Dedifferentiated amniotic fluid mesenchymal stem cell (primary cell): ENCODE results near the gene RAPGEF6.
A peak's percentile ranks its signal among the peaks of the same experiment; 100 is the strongest.
"Not testable (repeated sequence)": the region's sequence is repeated elsewhere in the genome, so short reads cannot be mapped to it uniquely, and the experiment has no call there.

Experiments
- DNase-seq: peaks from one replicate; pipeline ENCODE4 v3.0.0-alpha.2; 2016; ENCODE audit errors: extremely low spot score

Gene RAPGEF6

DNA sequence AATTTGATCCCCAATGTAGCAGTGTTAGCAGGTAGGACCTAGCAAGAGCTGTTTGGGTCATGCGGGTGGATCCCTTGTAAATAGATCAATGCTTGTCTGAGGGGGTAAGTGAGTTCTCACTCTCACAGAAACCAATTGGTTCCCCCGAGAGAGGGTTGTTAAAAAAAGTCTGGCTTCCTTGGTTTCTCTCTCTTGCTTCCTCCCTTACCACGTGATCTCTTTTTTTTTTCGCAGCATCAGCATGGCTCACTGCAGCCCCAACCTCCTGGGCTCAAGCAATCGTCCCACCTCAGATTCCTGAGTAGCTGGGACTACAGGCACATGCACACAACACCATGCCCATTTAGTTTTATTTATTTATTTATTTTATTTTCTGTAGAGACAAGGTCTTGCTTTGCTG lies 26.4 kb downstream of the RAPGEF6 start:
- DNase-seq = no peak

DNA sequence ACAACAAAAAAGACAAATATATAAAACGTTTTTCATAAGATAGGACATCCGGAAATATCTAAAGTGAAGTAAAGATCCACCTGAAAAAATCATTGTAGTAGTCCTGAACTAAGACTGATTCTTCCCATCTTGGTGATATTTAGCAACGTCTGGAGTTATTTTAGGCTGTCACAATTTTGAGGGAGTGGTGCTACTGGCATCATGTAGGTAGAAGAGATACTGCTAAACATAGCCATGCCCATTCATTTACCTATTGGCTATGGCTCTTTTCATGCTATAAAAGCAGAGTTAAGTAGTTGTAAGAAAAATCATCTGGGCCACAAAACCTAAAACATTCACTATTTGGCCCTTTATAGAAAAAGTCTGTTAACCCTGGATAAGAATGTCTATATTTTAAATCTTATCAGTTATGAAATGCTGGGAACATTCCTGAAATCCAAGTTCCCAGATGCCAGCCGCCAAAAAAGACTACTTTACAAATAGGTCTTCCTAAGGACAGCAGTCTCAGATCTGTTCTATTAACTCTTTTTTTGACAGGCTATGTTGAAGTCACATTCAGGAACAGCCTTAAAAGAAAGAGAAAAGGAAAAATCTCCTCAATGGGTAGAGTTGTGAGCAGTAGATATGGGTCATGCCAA lies 27.0 kb downstream of the RAPGEF6 start:
- no peak for DNase-seq

DNA sequence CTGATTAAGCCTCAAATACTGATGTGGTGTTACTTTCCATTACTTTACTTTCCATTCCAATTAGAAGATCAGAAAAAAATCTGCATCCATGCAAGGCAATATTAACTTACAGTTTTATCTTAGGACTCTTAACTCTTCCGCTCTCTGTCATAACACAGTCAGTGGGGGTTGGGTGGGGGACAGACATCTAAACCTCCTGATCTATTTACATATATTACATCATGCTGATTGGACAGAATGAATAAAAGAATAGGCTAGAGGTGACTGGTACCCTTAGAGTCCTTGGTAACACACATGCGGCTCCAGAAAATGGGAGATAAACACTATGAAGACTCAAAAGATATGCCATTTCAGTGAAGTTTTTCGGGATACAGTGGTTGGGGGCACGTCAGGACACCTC lies 27.6 kb downstream of the RAPGEF6 start:
- no peak for DNase-seq

DNA sequence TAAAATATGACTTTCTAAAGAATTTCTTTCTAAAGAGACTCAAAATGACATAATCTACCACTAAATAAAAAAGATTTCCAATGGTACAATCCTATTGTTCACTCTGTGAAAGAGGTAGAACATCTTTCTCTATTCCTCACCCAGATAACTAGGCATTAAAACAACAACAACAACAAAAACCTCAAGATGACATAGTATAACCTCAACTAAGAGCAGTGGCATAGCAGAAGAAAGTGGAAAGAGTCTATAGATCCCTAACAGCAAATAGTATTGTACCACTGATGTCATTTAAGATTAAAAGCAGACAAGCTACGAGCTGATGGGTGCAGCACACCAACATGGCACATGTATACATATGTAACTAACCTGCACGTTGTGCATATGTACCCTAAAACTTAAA lies 29.9 kb downstream of the RAPGEF6 start:
- DNase-seq = no peak

DNA sequence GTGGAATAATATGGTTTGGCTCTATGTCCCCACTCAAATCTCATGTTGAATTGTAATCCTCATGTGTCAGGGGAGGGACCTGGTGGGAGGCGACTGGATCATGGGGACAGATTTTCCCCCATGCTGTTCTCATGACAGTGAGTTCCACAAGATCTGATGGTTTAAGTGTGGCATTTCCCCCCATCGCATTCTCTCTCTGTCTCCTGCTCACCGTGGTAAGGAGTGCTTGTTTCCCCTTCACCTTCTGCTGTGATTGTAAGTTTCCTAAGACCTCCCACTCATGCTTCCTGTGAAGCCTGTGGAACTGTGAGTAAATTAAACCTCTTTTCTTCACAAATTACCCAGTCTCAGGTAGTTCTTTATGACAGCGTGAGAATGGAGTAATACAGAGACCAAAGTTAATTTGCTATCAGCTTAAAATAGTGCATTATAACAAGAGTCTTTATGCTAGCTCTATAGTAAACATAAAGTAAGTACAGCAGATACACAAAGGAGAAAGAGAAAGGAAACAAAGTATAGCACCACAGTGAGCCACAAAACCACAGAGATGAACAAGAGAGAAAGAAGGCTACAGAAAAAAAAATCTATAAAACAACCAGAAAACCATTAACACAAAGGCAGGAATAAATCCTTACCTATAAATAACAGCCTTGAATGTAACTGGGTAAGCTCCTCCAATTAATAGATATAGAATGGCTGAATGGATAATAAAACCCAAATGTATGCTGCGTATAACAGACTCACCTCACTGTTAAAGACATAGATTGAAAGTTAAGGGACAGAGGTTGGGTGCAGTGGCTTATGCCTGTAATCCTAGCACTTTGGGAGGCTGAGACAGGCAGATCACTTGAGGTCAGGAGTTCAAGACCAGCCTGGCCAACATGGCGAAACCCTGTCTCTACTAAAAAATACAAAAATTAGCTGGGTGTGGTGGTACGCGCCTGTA lies 39.7 kb downstream of the RAPGEF6 start:
- no peak for DNase-seq

DNA sequence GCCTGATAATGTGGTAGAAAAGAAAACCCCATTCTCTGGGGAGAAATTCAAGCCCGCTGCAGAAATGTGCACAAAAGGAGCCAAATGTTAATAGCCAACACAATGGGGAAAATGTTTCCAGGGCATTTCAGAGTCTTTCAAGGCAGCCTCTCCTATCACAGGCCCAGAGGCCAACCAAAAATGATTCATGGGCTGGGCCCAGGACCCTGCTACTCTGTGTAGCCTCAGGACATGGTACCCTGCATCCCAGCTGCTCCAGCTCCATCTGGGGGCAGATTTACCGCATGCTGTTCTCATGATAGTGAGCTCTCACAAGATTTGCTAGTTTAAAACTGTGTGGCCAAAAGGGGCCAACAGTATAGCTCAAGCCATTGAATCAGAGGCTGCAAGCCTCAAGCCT lies 41.1 kb downstream of the RAPGEF6 start:
- no peak for DNase-seq

DNA sequence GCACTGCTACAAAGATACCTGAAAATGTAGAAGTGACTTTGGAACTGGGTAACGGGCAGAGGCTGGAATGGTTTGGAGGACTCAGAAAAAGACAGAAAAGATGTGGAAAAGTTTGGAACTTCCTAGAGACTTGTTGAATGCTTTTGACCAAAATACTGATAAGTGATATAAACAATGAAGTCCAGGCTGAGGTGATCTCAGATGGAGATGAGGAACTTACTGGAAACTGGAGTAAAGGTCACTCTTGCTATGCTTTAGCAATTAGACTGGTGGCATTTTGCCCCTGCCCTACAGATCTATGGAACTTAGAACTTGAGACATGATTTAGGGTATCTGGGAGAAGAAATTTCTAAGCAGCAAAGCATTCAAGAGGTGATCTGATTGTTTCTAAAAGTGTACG lies 41.6 kb downstream of the RAPGEF6 start:
- DNase-seq = not testable (repeated sequence)

DNA sequence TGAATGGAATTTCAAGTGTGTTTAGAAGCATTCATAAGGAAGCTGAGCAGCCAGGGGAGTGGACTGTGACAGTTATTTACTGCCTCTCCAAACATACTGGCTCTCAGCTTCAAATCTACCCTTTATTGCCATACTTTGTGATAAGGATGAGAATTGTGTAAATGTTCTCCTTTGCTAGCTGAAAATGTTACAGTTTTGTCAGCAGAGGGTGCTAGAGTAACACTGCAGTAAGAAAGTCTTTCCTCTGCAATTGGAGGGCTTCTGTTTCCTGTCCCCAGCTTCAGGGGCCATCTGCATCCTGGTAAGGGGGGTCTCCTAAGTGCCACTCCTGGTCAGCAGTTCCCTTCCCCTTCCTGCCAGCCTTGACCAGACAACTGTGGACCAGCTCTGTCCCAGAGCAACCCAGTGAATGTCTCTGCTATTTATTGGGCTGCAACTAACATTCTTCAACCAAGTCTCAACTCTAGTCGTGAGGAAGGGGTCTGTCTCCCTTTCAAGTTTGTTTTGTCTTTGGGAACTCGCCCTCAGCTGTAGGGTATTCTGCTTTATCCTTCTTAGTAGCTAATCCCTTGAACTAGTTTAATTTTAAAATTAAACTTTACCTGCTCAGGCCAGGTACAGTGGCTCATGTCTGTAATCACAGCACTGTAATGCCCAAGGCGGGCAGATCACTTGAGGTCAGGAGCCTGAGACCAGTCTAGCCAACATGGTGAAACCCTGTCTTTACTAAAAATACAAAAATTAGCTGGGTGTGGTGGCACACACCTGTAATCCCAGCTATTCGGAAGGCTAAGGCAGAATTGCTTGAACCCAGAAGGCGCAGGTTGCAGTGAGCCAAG lies 45.3 kb downstream of the RAPGEF6 start:
- peak; percentile 43 for DNase-seq

DNA sequence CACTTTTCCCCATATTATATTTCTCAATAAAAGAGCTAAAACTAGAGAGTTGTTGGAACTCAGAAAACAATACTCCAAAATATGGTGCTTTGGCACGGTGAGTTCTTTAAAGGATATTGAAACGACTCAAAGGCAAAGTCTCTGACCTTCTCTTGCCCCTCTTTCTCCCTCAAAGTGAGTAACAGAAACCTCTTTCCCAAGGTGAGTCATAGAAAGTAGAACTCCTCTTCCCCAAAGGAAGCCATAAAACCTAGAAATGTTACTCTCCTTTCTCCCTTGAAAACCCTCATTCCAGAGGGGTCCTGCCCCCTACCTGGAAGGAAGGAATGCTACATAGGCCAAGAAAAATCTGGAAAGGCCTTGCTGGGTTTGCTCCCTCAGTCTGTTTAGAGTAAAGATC lies 47.5 kb downstream of the RAPGEF6 start:
- DNase-seq = no peak

DNA sequence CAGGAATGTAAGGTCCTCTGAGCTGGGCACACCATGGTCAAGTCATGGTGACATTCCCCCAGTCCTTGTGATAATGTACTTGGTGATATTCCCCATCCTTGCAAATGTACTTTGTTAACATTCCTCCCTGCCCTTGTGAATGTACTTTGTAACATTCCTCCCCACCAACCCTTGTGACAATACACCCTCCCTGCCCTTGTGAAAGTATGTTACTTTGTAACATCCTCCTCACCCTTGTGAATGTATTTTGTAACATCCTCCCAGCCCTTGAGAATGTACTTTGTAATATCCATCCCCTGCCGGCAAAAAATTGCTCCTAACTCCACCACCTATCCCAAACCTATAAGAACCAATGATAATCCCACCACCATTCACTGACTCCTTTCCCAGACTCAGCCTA lies 53.3 kb downstream of the RAPGEF6 start:
- no peak for DNase-seq

DNA sequence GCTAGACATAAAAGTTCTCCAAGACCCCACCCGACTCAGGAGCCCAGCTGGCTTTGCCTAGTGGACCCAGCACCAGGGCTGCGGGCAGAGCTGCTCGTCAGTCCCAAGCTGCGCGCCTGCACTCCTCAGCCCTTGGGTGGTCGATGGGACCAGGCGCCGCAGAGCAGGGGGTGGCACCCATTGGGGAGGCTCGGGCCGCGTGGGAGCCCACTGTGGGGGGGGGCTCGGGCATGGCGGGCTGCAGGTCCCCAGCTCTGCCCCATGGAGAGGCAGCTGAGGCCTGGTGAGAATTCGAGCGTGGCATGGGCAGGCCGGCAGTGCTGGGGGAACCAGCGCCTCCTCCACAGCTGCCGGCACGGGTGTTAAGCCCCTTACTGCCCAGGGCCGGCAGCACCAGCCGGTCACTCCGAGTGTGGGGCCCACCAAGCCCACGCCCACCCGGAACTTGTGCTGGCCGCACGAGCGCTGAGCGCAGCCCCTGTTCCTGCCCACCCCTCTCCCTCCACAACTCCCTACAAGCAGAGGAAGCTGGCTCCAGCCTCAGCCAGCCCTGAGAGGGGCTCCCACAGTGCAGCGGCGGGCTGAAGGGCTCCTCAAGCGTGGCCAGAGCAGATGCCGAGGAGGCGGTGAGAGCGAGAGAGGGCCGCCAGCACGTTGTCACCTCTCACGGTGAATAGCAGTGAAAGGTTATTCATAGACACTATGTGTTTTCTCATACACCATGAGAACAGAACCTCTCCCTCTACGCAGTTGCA lies 54.9 kb downstream of the RAPGEF6 start:
- DNase-seq = no peak

DNA sequence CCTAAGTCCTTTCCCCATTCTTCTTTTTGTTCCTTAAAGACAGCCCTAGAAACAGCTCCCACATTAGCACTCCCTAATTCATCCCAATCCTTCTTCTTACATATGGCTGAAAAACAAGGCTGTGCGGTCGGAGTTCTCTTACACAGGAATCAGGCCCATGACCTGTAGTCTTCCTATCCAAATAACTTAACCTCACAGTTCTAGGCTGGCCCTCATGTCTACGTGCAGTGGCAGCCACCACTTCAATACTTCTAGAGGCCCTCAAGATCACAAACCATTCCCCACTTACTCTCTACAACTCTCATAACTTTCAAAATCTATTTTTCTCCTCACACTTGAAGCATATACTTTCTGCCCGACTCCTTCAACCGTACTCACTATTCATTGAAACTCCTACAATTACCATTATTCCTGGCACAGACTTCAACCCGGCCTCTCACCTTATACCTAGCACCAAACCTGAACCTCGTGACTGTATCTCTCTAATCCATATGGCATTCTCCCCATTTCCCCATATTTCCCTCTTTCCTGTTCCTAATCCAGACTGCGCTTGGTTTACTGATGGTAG lies 59.3 kb downstream of the RAPGEF6 start:
- no peak for DNase-seq

DNA sequence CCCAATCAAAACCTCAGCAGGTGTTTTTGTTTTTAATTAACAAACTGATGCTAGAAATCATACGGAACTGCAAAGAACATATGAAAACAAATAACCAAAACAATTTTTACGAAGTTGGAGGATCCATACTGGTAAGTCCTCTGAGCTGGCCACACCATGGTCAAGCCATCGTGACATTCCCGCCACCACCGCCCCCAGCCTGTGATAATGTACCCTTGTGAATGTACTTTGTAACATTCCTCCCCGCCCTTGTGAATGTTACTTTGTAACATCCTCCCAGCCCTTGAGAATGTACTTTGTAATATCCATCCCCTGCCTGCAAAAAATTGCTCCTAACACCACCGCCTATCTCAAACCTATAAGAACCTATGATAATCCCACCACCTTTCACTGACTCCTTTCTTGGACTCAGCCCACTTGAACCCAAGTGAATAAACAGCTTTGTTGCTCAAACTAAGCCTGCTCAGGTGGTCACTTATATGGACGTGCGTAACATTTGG lies 63.3 kb downstream of the RAPGEF6 start:
- DNase-seq = no peak

DNA sequence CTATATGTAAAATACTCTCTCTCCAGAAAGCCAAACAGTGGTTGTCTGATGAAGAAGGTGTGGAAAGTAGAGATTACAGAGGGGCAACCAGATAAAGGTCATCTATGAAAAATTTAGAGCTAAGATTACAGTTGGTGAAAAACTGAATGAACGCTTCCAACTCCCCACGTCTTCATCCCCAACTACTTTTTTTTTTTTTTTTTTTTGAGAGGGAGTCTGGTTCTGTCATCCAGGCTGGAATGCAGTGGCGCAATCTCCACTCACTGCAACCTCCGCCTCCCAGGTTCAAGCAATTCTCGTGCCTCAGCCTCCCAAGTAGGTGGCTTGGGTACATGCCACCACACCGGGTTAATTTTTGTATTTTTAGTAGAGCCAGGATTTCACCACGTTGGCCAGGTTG lies 64.3 kb downstream of the RAPGEF6 start:
- no peak for DNase-seq

DNA sequence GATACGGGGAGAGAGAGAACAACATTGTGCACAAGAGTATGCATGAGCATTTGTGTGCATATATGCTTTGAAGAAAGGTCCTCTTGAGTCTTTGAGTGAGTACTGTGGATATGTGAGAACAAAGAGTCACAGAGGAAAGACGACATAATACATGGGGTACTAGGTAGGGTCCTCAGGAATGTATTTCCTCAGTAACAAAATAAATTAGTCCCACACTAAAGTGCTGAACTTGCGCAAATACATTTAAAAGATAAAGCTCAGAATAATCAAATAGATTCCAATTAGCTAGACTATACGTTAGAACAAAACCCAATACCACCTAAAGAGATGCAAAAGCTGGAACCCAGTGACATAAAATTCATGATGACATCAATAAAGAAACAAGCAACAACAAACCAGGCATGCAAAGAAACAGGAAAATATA lies 70.8 kb downstream of the RAPGEF6 start:
- DNase-seq = no peak

DNA sequence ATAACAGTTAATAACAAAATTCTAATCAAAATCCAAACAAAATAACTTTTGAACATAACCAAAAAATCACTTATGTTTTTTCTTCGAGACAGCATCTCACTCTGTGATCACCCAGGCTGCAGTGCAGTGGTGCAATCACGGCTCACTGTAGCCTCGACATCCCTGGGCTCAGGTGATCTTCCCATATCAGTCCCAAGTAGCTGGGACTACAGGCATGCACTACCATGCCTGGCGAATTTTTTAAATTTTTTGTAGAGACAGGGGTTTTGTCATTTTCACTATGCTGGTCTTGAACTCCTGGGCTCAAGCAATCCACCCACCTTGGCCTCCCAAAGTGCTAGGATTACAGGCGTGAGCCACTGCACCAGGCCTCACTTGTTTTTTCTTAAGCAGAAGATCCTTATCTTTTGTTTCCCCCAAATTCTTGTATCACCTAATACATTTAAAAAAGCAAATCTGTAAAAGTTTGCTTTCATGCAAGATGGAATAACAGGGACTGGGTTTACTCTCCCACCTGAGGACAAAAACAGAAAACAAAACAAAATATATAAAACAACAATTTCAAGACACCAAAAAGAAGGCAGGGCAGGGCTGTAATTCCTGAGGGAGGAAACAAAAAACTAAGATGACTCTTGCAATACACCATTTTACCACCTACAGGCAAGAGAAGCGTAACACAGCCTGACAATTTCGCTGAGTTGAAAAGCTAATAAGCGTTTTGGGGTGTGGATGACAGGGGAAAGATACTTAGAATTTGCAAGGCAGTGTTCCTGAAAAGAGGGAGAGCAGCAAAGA lies 71.4 kb downstream of the RAPGEF6 start:
- DNase-seq = no peak

DNA sequence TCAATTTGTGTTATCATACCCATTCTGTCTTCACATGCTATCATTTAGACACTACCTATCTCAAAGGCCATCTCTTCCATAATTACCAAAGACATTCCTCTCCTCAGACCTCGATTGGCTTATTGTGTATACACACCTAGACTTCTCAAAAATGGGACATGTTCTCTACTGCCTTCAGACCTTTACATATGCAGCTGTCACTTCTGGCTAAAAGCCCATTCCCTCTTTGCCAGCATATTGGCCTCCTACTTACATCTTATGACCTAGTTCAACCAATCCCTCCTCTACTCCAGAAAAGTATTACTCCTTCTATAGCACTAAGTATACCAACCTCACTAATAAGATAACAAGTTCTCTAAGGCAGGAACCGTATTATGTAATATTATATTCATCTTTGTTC lies 84.4 kb downstream of the RAPGEF6 start:
- no peak for DNase-seq

DNA sequence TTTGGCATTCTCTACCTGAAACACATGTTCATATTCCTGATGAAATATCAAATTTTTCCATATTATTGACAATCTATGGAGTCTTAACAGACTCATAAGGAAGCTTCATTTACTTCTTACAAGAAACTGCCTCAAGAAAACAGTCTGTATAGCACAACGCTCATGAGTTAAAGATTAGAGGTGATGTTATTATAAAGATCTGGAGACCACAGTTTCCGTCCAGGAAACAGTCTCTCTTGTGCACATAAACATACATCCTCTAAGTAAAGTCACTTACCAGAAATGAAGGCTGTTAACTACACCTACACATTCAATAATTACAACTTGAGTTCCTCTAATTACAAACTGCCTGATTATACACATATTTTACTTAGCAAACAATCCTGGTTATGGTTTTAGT lies 86.9 kb downstream of the RAPGEF6 start:
- no peak for DNase-seq

DNA sequence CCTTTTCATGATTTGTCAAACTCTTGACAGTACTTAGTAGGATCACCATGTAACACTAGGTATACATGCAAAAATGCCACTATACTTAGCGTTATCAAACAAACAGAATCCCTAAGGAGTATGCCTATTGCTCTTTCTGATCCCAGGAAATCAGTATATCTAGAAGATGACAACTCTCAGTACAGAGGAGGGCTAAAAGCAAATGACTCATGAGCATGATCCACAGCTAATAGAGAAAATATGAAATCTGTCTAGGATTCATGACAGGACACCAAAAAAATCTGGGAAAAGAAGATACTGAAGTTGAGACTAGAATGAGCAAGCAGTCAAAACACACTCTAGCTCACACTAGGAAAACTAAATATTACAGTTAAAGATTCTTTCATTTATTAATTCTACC lies 89.2 kb downstream of the RAPGEF6 start:
- DNase-seq = peak; percentile 24

DNA sequence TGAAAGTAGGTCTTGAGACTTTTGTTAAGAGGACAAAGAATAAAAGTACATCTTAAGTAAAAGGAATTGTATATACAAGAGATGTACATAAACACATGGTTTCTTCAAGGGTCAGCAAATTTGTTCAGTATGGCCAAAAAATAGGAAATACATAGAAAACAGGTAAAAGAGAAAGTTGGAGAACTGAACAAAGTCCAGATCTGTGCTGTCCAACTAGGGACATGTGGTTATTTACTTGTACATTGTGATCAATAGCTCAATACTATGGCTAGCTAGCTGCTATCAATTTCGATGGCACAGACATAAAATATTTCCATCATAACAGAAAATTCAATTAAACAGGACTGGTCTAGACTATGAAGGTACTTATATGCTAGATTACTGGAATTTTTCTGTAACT lies 92.3 kb downstream of the RAPGEF6 start:
- no peak for DNase-seq
